NCI-H2171 treated with DMSO at 0.1 percent for 48 hours (cell line): ENCODE measurements around the gene SLC39A2.
"Not testable (repeated sequence)": the region's sequence is repeated elsewhere in the genome, so short reads cannot be mapped to it uniquely, and the experiment has no call there.

Source experiments
- DNase-seq: peaks from one replicate; lab custom pipeline; 2025; lab: John Stamatoyannopoulos, UW

The SLC39A2 gene

GRCh38 chr14:20997115-20997514, 2.0 kb upstream of the SLC39A2 start:
- no peak for DNase-seq

GRCh38 chr14:20997564-20997963, 1.5 kb upstream of the SLC39A2 start:
- DNase-seq, result no peak

GRCh38 chr14:20998139-20998538, 954 bp upstream of the SLC39A2 start:
- DNase-seq, result no peak

- DNase-seq, result no peak
These were observed 498 bp downstream of the SLC39A2 start for GRCh38 chr14:20999591-20999990.

GRCh38 chr14:21001218-21001617, 2.1 kb downstream of the SLC39A2 start:
- no peak for DNase-seq

- DNase-seq, result no peak
These were observed 4.8 kb downstream of the SLC39A2 start for GRCh38 chr14:21003788-21004346.

GRCh38 chr14:21009721-21010120, 10.6 kb downstream of the SLC39A2 start:
- not testable (repeated sequence) for DNase-seq

- DNase-seq, result no peak
These were observed 12.0 kb downstream of the SLC39A2 start for GRCh38 chr14:21011136-21011535.

- DNase-seq, result peak; percentile 89
These were observed 15.7 kb downstream of the SLC39A2 start for GRCh38 chr14:21014761-21015190.

- no peak for DNase-seq
These were observed 16.2 kb downstream of the SLC39A2 start for GRCh38 chr14:21015312-21015711.

- DNase-seq, result no peak
These were observed 17.5 kb downstream of the SLC39A2 start for GRCh38 chr14:21016413-21017190.

GRCh38 chr14:21017528-21018245, 18.6 kb downstream of the SLC39A2 start:
- no peak for DNase-seq

- no peak for DNase-seq
These were observed 19.2 kb downstream of the SLC39A2 start for GRCh38 chr14:21018286-21018685.

- DNase-seq, result no peak
These were observed 19.7 kb downstream of the SLC39A2 start for GRCh38 chr14:21018781-21019180.

GRCh38 chr14:21019366-21019765, 20.3 kb downstream of the SLC39A2 start:
- no peak for DNase-seq

- no peak for DNase-seq
These were observed 22.0 kb downstream of the SLC39A2 start for GRCh38 chr14:21020977-21021545.

GRCh38 chr14:21022686-21023085, 23.6 kb downstream of the SLC39A2 start:
- no peak for DNase-seq

- DNase-seq, result no peak
These were observed 24.1 kb downstream of the SLC39A2 start for GRCh38 chr14:21023174-21023573.

- DNase-seq, result no peak
These were observed 24.9 kb downstream of the SLC39A2 start for GRCh38 chr14:21023817-21024584.

GRCh38 chr14:21024585-21025370, 25.7 kb downstream of the SLC39A2 start, which contains the start of gene NDRG2:
Gene NDRG2, minus strand, starts transcription at chr14:21025061. Its CDS starts 1,746 bp downstream, at chr14:21023315.
- peak; percentile 80 for DNase-seq
